Breast epithelium (tissue), 3 donors: ENCODE measurements around the gene EFNA4.

Experiments
- POLR2A ChIP-seq: fragments of 450-650 bp; IDR thresholded peaks from one replicate; pipeline ENCODE4 v1.6.1; 2016; ENCODE audit warnings: antibody characterized with exemption, mild to moderate bottlenecking, moderate library complexity
- POLR2AphosphoS5 ChIP-seq, 3 donors: sonication (generic); formaldehyde crosslinking; IDR thresholded peaks; one replicate each; pipeline ENCODE4 v1.6.1; 2017; ENCODE audit warnings: antibody characterized with exemption in 3 of 3
- TF ChIP-seq, protein P1 (sequence below), 3 donors: fragments of 450-650 bp; IDR thresholded peaks; one replicate each; pipeline ENCODE4 v1.5.1; 2016 to 2017; ENCODE audit warnings: antibody characterized with exemption in 3 of 3, mild to moderate bottlenecking in 3 of 3, moderate library complexity in 3 of 3

DNA sequence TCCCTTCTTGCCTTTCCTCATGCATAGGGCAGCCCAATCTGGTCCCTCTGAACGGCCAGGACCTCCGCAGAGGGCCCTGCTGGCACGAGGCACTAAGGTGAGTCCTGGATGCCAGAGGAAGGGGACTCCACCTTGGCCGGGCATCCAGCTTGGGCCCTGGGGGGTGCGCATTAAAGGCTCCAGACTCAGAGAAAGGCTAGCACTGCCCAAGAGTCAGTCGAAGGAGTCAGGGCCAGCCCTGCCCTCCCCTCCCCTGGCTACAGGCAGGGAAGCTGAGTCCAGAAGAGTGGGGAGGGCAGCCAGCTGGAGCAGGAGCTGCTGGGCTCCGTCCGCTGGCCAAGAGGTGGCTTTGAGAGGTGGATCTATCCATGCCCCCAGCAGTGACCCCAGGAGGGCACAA is 2.8 kb upstream of the EFNA4 start:
- TF ChIP-seq, protein P1, sequence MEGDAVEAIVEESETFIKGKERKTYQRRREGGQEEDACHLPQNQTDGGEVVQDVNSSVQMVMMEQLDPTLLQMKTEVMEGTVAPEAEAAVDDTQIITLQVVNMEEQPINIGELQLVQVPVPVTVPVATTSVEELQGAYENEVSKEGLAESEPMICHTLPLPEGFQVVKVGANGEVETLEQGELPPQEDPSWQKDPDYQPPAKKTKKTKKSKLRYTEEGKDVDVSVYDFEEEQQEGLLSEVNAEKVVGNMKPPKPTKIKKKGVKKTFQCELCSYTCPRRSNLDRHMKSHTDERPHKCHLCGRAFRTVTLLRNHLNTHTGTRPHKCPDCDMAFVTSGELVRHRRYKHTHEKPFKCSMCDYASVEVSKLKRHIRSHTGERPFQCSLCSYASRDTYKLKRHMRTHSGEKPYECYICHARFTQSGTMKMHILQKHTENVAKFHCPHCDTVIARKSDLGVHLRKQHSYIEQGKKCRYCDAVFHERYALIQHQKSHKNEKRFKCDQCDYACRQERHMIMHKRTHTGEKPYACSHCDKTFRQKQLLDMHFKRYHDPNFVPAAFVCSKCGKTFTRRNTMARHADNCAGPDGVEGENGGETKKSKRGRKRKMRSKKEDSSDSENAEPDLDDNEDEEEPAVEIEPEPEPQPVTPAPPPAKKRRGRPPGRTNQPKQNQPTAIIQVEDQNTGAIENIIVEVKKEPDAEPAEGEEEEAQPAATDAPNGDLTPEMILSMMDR (IDR thresholded peaks at IDR 0.05): no peak
- no peak for TF ChIP-seq POLR2AphosphoS5 (IDR thresholded peaks at IDR 0.05)
- no peak for TF ChIP-seq POLR2A
